HS-27A (cell line): Measurements from ENCODE around the gene ADD2.

Source experiments
- DNase-seq: peaks from one replicate; pipeline ENCODE4 v3.0.0-alpha.2; 2012; ENCODE audit warnings: low read depth, missing footprints

Gene ADD2

GRCh38 chr2:70719231-70719630, 48.8 kb downstream of the ADD2 start:
- no peak for DNase-seq

- DNase-seq, result no peak
Measured at GRCh38 chr2:70718736-70719135, 49.3 kb downstream of the ADD2 start.

DNA sequence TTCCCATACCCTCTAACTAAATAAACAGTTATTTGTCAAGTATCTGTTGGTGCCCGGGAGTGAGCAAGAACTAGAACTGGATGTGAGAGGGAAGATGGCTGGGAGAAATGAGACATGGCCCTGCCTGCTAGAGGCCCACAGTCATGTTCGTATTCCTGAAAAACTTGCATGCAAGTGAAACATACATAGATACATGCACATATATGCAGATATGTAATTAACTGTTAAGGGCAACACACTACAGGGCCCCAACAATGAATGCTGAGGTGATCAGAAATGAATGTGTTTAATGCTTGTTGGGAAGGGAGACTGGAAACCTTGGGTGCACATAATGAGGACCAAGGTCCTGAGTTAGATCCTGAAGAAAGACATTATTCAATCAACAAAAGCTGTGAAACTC, 49.8 kb downstream of the ADD2 start:
- no peak for DNase-seq

- DNase-seq, result no peak
Measured at GRCh38 chr2:70717431-70718038, 50.5 kb downstream of the ADD2 start.

DNA sequence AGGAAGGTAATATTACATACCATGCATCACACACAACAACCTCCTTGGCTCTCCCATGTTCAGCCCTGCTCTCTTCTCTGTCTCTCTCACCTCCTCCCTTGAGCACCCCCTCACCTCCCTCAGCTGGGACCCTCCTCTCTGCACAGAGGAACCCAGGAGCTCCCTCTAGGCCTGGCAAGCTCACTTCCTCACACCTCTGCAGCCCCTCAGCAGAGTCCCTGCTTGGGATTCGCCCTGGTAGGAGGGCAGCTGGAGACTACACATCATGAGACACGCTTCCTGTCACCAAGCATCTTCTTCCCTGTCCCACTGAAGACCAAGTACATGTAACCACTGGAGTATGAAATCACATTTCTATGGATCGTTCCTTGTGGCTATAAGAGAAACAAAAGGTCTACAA, 51.0 kb downstream of the ADD2 start:
- DNase-seq, result no peak

GRCh38 chr2:70716131-70716743, 51.8 kb downstream of the ADD2 start:
- DNase-seq, result no peak

- no peak for DNase-seq
Measured at GRCh38 chr2:70715071-70715985, 52.7 kb downstream of the ADD2 start.

- no peak for DNase-seq
Measured at GRCh38 chr2:70714141-70714905, 53.7 kb downstream of the ADD2 start.

DNA sequence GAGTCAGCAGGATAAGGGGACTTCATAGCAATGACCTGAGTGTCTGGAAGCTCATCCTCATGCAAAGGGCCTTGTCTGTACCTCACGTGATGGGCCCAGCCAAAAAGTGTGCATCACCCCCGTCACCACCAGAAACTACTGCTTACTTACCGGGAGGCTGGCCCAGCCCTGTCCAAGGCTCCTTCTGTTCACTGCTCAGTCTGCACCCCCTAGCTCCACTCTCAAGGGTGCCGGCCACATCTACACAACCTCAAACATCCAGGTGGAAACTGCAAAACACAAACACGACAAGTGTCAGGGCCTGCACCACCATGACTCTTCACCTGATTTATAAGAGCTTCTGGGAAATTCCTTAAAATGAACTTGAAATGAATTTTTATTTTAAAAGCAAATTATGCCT, 55.1 kb downstream of the ADD2 start:
- no peak for DNase-seq

- DNase-seq, result no peak
Measured at GRCh38 chr2:70711191-70711590, 56.8 kb downstream of the ADD2 start.

GRCh38 chr2:70710038-70710690, 57.8 kb downstream of the ADD2 start:
- DNase-seq, result no peak

DNA sequence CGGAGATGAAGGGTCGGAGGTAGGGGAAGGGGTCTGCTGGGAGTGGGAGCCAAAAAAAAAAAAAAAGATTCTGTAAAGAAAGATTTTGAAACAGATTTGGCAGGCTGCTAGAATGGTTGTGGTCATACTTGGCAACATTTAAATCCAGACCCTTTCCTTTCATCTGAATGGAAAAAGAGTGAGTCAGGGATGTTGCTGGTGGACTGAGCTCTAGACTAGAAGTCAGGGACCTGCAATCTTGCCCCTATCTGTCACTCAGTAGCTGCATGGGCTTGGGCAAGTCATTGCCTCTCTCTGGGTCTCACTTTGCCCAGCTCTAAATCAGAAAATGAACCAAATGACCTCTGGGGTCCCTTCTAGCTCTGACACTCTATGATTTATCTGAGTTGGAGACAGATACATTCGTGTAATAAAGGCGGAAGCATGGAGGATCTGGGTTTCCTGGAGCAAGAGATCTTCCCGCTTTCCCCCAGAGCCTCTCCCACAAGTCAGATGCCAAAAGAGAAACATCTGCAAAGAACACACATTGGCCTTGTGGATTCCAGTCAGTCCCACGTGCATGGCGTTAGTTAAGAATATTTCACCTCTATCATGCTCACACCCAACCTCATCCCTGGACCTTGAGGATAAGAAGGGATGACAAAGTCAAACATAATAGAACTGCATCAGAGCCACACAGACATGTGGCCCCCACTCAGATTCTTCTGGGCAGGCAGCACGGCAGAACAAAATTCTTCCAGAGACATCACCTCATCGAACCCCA, 58.5 kb downstream of the ADD2 start:
- no peak for DNase-seq

DNA sequence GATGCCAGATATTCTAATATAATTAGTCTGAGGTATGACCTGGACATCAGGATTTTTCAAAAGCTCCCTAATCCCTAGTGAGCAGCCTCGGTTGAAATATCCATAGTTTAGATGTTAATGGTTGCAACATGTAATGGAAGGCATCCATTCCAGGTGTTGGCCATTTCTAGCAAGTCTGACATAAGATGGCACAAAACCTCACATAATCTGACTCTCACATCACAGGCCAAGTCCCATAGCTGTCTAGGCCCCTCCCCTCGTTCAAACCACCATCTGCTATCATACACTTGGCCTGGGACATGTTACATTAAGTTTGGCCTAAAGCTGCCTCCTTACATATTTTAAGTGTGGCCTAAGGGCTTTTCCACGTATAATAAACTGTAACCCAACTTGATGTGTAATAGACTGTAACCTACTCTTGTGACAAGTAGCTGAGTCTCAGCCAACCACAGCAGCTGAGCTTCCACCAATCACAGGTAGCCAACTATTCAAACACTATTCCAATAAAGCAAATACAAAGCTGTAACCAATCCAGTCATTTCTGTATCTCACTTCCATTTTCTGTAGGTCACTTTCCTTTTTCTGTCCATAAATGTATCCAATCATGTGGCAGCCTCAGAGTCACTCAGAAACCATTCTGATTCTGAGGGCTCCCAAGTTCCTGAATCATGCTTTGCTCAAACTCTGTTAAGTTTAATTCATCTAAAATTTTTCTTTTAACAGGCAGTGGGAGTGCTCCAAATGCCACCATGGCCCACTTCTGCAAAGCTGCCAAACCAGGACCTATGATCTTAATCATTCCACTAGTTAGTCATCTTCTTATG, 59.4 kb downstream of the ADD2 start:
- DNase-seq, result no peak

DNA sequence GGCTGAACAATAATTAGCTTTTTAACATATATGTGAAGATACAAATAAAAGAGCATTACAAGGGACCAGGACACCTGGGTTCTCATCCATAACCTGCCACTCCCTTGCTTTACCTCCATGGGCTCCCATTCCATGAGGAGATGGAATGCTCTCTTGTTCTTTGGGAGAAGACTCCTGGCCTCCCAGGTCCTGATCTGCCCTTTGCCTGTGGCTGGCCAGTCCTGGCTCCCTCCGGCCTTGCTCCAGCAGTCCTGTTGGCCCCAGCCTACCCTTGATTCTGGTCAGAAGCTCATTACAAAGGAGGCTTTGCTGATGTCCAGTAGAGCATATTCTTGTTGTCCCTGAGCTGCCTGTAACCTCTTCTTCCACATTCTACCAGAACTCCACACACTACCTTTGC, 60.3 kb downstream of the ADD2 start:
- DNase-seq, result no peak

- DNase-seq, result no peak
Measured at GRCh38 chr2:70706026-70706795, 61.8 kb downstream of the ADD2 start.

GRCh38 chr2:70705160-70705850, 62.7 kb downstream of the ADD2 start:
- DNase-seq, result no peak

DNA sequence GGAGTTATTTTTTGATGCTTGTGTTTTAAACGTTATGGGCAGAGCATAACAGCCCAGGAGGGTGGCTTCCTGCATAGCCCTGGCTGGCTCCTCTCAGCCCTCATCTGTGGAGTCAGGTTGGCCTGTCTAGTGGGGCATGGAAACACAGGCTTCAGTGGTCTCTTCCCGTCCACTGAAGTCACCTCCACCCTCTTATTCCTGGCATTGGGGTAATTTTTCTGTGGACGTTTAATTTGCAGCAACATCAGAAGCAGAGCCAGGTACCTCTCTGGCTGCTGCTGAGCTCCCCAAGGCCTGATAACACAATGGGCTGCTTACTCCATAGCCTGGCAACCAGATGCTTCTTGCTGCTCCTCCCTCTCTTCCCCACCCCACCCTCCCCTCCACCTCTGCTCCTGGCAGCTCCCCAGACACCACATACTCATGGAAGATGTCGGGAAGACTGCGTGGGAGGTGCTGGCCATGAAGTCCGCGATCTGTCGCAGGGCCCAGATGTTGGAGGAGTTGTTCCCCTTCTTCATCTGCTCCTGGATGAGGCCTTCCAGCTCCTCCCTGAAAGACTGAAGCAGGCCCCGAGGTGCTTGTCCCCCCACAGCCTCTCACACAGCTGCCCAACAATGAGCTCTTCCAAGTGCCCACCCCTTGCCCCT, 64.0 kb downstream of the ADD2 start:
- DNase-seq, result no peak

DNA sequence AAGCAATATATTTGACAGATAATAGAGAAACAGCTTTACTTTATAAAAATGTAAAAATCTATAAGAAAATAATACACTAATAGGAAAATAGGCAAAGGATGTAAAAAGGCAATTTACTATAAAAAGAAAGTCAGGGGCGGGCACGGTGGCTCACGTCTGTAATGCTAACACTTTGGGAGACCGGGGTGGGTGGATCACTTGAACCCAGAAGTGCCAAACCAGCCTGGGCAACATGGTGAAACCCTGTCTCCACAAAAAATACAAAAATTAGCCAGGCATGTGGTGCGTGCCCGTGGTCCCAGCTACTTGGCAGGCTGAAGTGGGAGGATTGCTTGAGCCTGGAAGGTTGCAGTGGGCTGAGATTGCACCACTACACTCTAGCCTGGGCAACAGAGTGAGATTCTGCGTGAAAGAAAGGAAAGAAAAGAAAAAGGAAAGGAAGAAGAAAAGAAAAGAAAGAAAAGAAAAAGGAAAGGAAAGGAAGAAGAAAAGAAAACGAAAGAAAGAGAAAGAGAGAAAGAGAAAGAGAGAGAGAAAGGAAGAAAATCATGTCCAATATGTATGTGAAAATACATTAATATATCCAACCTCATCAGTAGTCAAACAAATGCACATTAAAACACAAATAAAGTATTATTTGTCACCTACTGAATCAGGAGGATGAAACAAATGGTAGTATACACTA, 65.1 kb downstream of the ADD2 start:
- DNase-seq, result no peak
